Mucosa of descending colon (tissue), 3 donors: Measurements from ENCODE around the gene DNMT3A. TPM values are rescaled to one million over a fixed set of nuclear protein-coding genes. Genes with fewer than 3 reads are reported as not detected.

Experiments
- ATAC-seq: fragments of 200-7000 bp; cut with Tn5 transposase; one replicate; pipeline ENCODE4 v1.9.1; 2020; ENCODE audit warnings: mild to moderate bottlenecking, moderate library complexity
- DNase-seq, 3 donors: peaks; one replicate each; pipeline ENCODE4 v3.0.0-alpha.2; 2020
- H3K36me3 ChIP-seq: fragments of 200-600 bp; one replicate; pipeline ENCODE4 v1.8.0; 2021; ENCODE audit warnings: low read depth, mild to moderate bottlenecking
- H3K4me1 ChIP-seq: fragments of 200-600 bp; one replicate; pipeline ENCODE4 v1.8.0; 2021; ENCODE audit warnings: low read depth, mild to moderate bottlenecking
- H3K4me3 ChIP-seq: fragments of 200-600 bp; one replicate; pipeline ENCODE4 v1.8.0; 2021; ENCODE audit warnings: mild to moderate bottlenecking
- H3K9me3 ChIP-seq: fragments of 200-600 bp; one replicate; pipeline ENCODE4 v1.8.0; 2021; ENCODE audit warnings: mild to moderate bottlenecking
- intact Hi-C, 2 donors: fragments of 100-400 bp; cut with DNase I in 1 of 2; cut with micrococcal nuclease in 1 of 2; formaldehyde crosslinking; loops; one replicate each; pipeline versions ENCODE4 v1.11.0 to v1.11.1; 2022; cut with DNase I, micrococcal nuclease
- total RNA-seq, 3 donors: library from RNA; stranded (reverse); fragmentation: NEBNext Ultra II Directional in 2 of 3; extraction: Animal tissue kit (Norgen Biotek cat#: 25700) in 2 of 3; gene quantifications; one replicate each; pipeline versions ENCODE4 v1.2.1 to v1.2.4, GENCODE V29; 2021 to 2023
- TF ChIP-seq, protein P1 (sequence below): fragments of 200-600 bp; IDR thresholded peaks from one replicate; pipeline ENCODE4 v1.8.0; 2022; ENCODE audit warnings: antibody characterized with exemption, mild to moderate bottlenecking
- donor health status: DM: no; HTN: no; CAD: no; lungs with moderate emphysema.
- donor health status: DM: no; HTN: no; CAD: no.
- donor health status: DM: no; HTN: yes; CAD: no.

Gene DNMT3A
- total RNA-seq, 3 donors from 2014 or later: 31.2 to 50.8 (median 33.0) TPM

DNA sequence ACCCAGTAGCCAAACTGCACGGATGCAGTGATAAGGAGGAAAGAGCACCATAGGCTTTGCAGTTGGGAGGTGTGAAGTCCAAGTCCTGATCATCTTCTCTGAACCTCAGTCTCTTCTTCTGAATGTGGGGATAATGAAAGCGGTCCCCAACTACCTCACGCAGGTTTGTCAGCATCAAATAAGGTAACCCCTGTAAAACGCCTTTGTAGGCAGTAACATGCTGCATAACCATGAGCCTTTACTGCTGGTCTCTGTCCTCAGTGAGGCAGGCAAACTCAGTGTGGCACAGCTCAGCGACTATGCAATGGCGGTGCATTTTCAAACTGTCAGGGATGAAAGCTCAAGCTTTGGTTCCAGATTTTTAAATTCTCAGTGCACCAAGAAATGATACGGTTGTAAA is 46.1 kb downstream of the DNMT3A start:
- Histone ChIP-seq H3K9me3 (no peaks in the 10 kb centered on the region), H3K4me1 (peaks cover 15% of the 10 kb centered on the region), H3K4me3 (no peak overlapping the region), H3K36me3 (no peaks in the 10 kb centered on the region)
- TF ChIP-seq, protein P1, sequence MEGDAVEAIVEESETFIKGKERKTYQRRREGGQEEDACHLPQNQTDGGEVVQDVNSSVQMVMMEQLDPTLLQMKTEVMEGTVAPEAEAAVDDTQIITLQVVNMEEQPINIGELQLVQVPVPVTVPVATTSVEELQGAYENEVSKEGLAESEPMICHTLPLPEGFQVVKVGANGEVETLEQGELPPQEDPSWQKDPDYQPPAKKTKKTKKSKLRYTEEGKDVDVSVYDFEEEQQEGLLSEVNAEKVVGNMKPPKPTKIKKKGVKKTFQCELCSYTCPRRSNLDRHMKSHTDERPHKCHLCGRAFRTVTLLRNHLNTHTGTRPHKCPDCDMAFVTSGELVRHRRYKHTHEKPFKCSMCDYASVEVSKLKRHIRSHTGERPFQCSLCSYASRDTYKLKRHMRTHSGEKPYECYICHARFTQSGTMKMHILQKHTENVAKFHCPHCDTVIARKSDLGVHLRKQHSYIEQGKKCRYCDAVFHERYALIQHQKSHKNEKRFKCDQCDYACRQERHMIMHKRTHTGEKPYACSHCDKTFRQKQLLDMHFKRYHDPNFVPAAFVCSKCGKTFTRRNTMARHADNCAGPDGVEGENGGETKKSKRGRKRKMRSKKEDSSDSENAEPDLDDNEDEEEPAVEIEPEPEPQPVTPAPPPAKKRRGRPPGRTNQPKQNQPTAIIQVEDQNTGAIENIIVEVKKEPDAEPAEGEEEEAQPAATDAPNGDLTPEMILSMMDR: no peak
- no peak for ATAC-seq
- intact Hi-C loops: no loop called here
- DNase-seq: no peak

GRCh38 chr2:25294573-25295462 is 46.9 kb downstream of the DNMT3A start:
- H3K9me3 ChIP-seq: no peaks in the 10 kb centered on the region
- H3K4me1 ChIP-seq: peaks cover 15% of the 10 kb centered on the region
- ATAC-seq (peak; percentile 94), DNase-seq (peak; percentile 82 to 93 (median 85))
- intact Hi-C loops: no loop called here
- H3K4me3 ChIP-seq: no peak overlapping the region
- H3K36me3 ChIP-seq: no peaks in the 10 kb centered on the region
- TF ChIP-seq, protein P1: no peak

GRCh38 chr2:25293958-25294562 is 47.7 kb downstream of the DNMT3A start:
- intact Hi-C loops: no loop called here
- no peaks in the 10 kb centered on the region for H3K36me3 ChIP-seq

DNA sequence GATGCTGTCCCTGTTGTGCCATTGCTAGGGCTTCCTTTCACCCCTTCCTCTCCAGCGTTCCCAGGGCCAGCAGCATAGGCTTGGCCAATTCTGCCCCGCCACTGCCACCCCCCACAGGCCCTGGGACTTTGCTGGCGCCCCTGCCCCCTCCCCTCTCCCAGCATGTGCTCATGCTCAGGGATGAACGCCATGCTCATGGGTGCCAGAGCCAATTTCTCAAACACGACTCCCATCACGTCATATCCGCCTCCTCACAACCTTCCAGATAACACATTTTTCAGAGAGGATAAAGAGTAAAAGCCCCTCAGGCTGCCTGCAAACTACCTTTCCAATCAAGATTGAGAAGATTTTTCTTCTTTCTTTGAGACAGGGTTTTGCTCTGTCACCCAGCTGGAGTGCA is 48.6 kb downstream of the DNMT3A start:
- Histone ChIP-seq H3K4me3 (no peak overlapping the region), H3K36me3 (no peaks in the 10 kb centered on the region), H3K4me1 (peaks cover 15% of the 10 kb centered on the region), H3K9me3 (no peaks in the 10 kb centered on the region)
- TF ChIP-seq, protein P1: no peak
- ATAC-seq (no peak), DNase-seq (no peak)
- intact Hi-C loops: no loop called here

More at GRCh38 chr2:25293958-25294562, 47.7 kb downstream of the DNMT3A start:
- Histone ChIP-seq H3K4me3 (no peak overlapping the region), H3K4me1 (peaks cover 15% of the 10 kb centered on the region), H3K9me3 (no peaks in the 10 kb centered on the region)
- ATAC-seq: no peak
- DNase-seq: no peak
- TF ChIP-seq, protein P1: no peak

DNA sequence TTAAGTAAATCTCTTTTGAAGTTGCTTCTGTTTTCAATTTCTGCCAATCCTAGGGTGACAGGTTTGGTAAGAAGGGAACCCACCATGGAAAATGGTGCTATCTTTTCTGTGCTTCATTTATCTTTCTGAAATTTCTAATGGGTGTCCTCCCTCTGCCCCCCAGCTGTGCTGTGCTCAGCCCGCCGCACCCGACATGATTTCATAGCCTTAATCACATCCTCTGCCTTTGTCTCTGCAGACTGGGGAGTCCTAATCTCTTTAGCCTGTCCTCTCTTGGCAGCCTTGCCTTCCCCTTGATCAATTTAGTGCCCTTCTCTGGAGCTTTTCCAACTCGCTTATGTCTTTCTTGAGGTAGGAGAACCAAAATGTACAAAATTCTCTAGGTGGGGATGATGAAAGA is 49.3 kb downstream of the DNMT3A start:
- intact Hi-C loops: no loop called here
- TF ChIP-seq, protein P1: no peak
- DNase-seq (no peak), ATAC-seq (no peak)
- peaks cover 15% of the 10 kb centered on the region for H3K4me1 ChIP-seq
- no peaks in the 10 kb centered on the region for H3K36me3 ChIP-seq
- H3K4me3 ChIP-seq: no peak overlapping the region
- no peaks in the 10 kb centered on the region for H3K9me3 ChIP-seq
